Measurements from ENCODE around the gene ACTL6A.

GRCh38 chr3:179608931-179609720 is 46.4 kb downstream of the ACTL6A start:
- TF ChIP-seq REST (IDR thresholded peaks at IDR 0.05; ENCODE audit: insufficient read depth in 1 of 2, low read depth in 2 of 2, low read length in 2 of 2) (no peak), SIN3A (IDR thresholded peaks at IDR 0.05; ENCODE audit: borderline replicate concordance, insufficient read depth, low read length) (no peak)

Measured in PFSK-1 (cell line).